GM18907 (cell line): Measurements from ENCODE around the gene ADRA2B.
A peak's percentile ranks its signal among the peaks of the same experiment; 100 is the strongest.
"Not testable (repeated sequence)": the region's sequence is repeated elsewhere in the genome, so short reads cannot be mapped to it uniquely, and the experiment has no call there.

ENCODE experiments used
- ATAC-seq: cut with Tn5 transposase; IDR thresholded peaks from one replicate; pipeline ENCODE4 v1.9.1; 2021; ENCODE audit warnings: mild to moderate bottlenecking, moderate library complexity; ENCODE audit not compliant: unreplicated experiment

The ADRA2B gene

GRCh38 chr2:96150791-96151594 is 34.6 kb upstream of the ADRA2B start:
- ATAC-seq: no peak

GRCh38 chr2:96150007-96150640 is 33.8 kb upstream of the ADRA2B start:
- ATAC-seq: no peak

- ATAC-seq: peak; percentile 40
These were observed 32.2 kb upstream of the ADRA2B start for GRCh38 chr2:96148410-96149217.

- ATAC-seq: no peak
These were observed 31.3 kb upstream of the ADRA2B start for GRCh38 chr2:96147593-96148201.

- ATAC-seq: no peak
These were observed 30.7 kb upstream of the ADRA2B start for GRCh38 chr2:96146881-96147592.

GRCh38 chr2:96146153-96146880 is 29.9 kb upstream of the ADRA2B start:
- peak; percentile 38 for ATAC-seq

GRCh38 chr2:96145848-96146152 is 29.4 kb upstream of the ADRA2B start:
- no peak for ATAC-seq

- ATAC-seq: peak; percentile 55
These were observed 28.9 kb upstream of the ADRA2B start, which contains the start of gene DUSP2 for GRCh38 chr2:96145036-96145847. DUSP2 (minus strand) TSS chr2:96145440; CDS start chr2:96145354, 86 bp downstream.

- ATAC-seq: no peak
These were observed 28.2 kb upstream of the ADRA2B start for GRCh38 chr2:96144481-96145035.

GRCh38 chr2:96143848-96144480 is 27.6 kb upstream of the ADRA2B start:
- no peak for ATAC-seq

- no peak for ATAC-seq
These were observed 27.0 kb upstream of the ADRA2B start for GRCh38 chr2:96143231-96143847.

GRCh38 chr2:96142217-96143113 is 26.1 kb upstream of the ADRA2B start:
- ATAC-seq: no peak

GRCh38 chr2:96141624-96141967 is 25.2 kb upstream of the ADRA2B start:
- not testable (repeated sequence) for ATAC-seq

- ATAC-seq: no peak
These were observed 24.7 kb upstream of the ADRA2B start for GRCh38 chr2:96140941-96141623.

- no peak for ATAC-seq
These were observed 22.9 kb upstream of the ADRA2B start for GRCh38 chr2:96139181-96139758.
